Measurements from ENCODE around the gene JPH3.

JPH3 gene

GRCh38 chr16:87665193-87665592 lies 62.9 kb downstream of the JPH3 start:
- H3K36me3 Mint-ChIP-seq (ENCODE audit: low read depth) = no peaks in the 10 kb centered on the region
- no peak for TF ChIP-seq CTCF (IDR thresholded peaks at IDR 0.05)
- peaks cover 17% of the 10 kb centered on the region for H3K27me3 Mint-ChIP-seq (ENCODE audit: low read depth, poor library complexity)
- no peak overlapping the region for H3K27ac Mint-ChIP-seq
- no peaks in the 10 kb centered on the region for H3K4me1 Mint-ChIP-seq
- no peaks in the 10 kb centered on the region for H3K9me3 Mint-ChIP-seq
- H3K4me3 Mint-ChIP-seq = no peak overlapping the region
- no peak for DNase-seq

- H3K4me1 Mint-ChIP-seq = no peaks in the 10 kb centered on the region
- H3K27ac Mint-ChIP-seq = no peak overlapping the region
- DNase-seq = no peak
- H3K36me3 Mint-ChIP-seq (ENCODE audit: low read depth) = no peaks in the 10 kb centered on the region
- H3K27me3 Mint-ChIP-seq (ENCODE audit: low read depth, poor library complexity) = peaks cover 9% of the 10 kb centered on the region
- no peaks in the 10 kb centered on the region for H3K9me3 Mint-ChIP-seq
- no peak overlapping the region for H3K4me3 Mint-ChIP-seq
- no peak for TF ChIP-seq CTCF (IDR thresholded peaks at IDR 0.05)
Measured at GRCh38 chr16:87666919-87667318, 64.6 kb downstream of the JPH3 start.

- Mint-ChIP-seq H3K27ac (peak overlapping the region; percentile 66), H3K4me1 (no peaks in the 10 kb centered on the region), H3K36me3 (ENCODE audit: low read depth) (no peaks in the 10 kb centered on the region), H3K9me3 (no peaks in the 10 kb centered on the region), H3K4me3 (no peak overlapping the region), H3K27me3 (ENCODE audit: low read depth, poor library complexity) (peaks cover 7% of the 10 kb centered on the region)
- no peak for DNase-seq
- TF ChIP-seq CTCF (IDR thresholded peaks at IDR 0.05) = no peak
Measured at GRCh38 chr16:87667443-87667842, 65.1 kb downstream of the JPH3 start.

GRCh38 chr16:87667946-87668345 lies 65.6 kb downstream of the JPH3 start:
- H3K36me3 Mint-ChIP-seq (ENCODE audit: low read depth) = no peaks in the 10 kb centered on the region
- peaks cover 5% of the 10 kb centered on the region for H3K27me3 Mint-ChIP-seq (ENCODE audit: low read depth, poor library complexity)
- no peak overlapping the region for H3K4me3 Mint-ChIP-seq
- no peaks in the 10 kb centered on the region for H3K4me1 Mint-ChIP-seq
- TF ChIP-seq CTCF (IDR thresholded peaks at IDR 0.05) = no peak
- no peaks in the 10 kb centered on the region for H3K9me3 Mint-ChIP-seq
- no peak for DNase-seq
- peak overlapping the region; percentile 66 for H3K27ac Mint-ChIP-seq

GRCh38 chr16:87669672-87670071 lies 67.4 kb downstream of the JPH3 start:
- H3K4me3 Mint-ChIP-seq = no peak overlapping the region
- no peak for TF ChIP-seq CTCF (IDR thresholded peaks at IDR 0.05)
- peak overlapping the region; percentile 83 for H3K27ac Mint-ChIP-seq
- DNase-seq = no peak
- no peaks in the 10 kb centered on the region for H3K9me3 Mint-ChIP-seq
- peaks cover 5% of the 10 kb centered on the region for H3K4me1 Mint-ChIP-seq
- peaks cover 3% of the 10 kb centered on the region for H3K27me3 Mint-ChIP-seq (ENCODE audit: low read depth, poor library complexity)
- no peaks in the 10 kb centered on the region for H3K36me3 Mint-ChIP-seq (ENCODE audit: low read depth)

- Mint-ChIP-seq H3K36me3 (ENCODE audit: low read depth) (no peaks in the 10 kb centered on the region), H3K9me3 (no peaks in the 10 kb centered on the region), H3K4me1 (peaks cover 19% of the 10 kb centered on the region), H3K27ac (no peak overlapping the region), H3K4me3 (no peak overlapping the region), H3K27me3 (ENCODE audit: low read depth, poor library complexity) (peaks cover 3% of the 10 kb centered on the region)
- TF ChIP-seq CTCF (IDR thresholded peaks at IDR 0.05) = no peak
- DNase-seq = no peak
Measured at GRCh38 chr16:87671221-87671620, 68.9 kb downstream of the JPH3 start.
